GM18502 (cell line): ENCODE measurements around the gene ITGBL1.

ENCODE experiments used
- ATAC-seq: cut with Tn5 transposase; IDR thresholded peaks from one replicate; pipeline ENCODE4 v1.9.1; 2021; ENCODE audit warnings: mild to moderate bottlenecking; ENCODE audit not compliant: unreplicated experiment, poor library complexity

The ITGBL1 gene

GRCh38 chr13:101673360-101674105 lies 221.1 kb downstream of the ITGBL1 start:
- ATAC-seq, result no peak

- ATAC-seq, result no peak
Measured at GRCh38 chr13:101681834-101682233, 229.4 kb downstream of the ITGBL1 start.

GRCh38 chr13:101686003-101686402 lies 233.5 kb downstream of the ITGBL1 start:
- ATAC-seq, result no peak

DNA sequence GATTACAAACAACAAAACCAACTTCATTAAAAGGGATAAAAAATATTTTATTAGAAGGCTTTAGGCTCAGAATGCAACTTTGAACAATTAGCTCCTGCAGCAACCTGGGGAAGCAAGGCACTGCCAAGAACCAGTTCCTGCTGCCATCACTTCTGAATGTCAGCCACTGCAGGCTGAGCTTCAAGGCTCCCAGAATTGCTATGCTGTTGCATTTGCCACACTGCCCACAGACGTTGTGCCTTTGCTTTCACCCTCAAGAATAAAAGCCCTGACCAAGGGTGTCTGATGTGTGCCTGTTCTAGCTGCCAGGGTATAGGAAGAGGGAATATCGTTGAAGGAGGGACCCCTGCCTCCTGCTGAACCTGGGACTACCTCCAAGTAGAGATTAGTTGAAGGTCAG lies 238.4 kb downstream of the ITGBL1 start:
- no peak for ATAC-seq

DNA sequence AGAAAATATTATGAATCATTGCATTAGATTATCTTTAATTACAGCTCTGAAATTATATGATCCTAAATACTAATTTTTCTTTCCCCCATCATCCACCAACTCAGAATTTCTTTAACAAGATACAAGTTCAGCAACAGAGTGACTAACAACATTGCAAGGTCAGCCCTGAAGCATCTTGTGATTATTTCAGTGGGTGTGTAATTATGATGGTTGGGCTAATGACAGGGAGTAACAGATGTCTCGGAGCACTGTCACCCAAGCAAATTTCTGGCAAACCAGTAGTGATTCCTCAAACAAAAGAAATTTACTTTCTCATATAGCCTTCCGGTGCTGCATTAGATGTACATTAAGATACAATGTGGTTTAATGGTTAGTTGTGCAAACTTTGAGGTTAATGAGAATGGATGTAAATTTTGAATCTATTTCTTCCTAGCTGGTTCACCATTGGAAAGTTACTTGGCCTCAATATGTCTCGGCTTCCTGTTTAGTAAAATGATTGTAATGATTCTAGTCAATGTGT lies 238.9 kb downstream of the ITGBL1 start:
- no peak for ATAC-seq

DNA sequence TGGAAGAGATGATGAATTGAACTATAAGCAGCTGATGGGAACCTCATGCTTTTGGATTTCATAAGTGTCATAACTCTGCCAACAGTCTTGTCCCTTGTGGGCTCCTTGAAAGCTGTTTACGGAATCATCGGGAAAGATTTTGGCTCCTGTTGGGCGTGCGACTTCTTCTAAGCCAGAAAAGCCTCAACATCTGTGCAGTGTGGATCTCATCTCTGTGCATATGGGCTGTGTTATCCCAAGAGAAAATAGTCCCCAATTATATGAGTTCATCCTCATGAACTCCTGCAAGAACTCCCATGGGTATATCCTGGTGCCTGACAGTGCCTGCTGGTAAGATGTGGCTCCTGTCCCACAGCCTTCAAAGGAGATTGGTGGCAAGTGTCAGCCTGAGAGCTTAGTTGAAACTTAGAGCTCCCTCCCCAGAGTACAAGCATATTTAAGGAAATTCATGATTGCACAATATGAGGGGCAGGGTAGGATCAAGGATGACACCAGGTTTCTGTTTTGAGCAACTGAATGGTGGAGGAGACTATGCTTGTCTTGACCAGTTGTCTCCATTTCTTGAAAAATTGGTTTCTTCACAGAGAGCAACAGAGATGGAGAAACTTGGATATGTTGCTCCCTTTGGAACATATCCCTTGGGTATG lies 243.5 kb downstream of the ITGBL1 start:
- ATAC-seq, result no peak

DNA sequence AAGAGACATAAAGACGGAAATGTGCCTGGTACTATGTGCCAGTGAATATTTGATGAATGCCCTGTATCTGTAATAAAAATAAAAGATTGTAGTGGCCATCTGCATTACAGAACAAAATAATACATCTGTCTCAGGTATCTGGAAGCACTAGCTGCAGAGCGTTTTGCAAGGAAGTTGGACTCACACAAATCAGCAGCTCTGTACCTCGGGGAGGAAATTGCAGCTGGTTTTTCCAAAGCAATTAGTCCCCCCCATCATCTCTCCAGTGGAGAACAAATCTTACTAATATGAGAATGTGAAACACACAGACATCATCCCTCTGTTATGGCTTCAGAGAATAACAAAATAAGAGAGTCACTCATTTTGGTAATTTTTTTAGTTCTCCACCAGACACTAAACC lies 245.3 kb downstream of the ITGBL1 start:
- no peak for ATAC-seq

DNA sequence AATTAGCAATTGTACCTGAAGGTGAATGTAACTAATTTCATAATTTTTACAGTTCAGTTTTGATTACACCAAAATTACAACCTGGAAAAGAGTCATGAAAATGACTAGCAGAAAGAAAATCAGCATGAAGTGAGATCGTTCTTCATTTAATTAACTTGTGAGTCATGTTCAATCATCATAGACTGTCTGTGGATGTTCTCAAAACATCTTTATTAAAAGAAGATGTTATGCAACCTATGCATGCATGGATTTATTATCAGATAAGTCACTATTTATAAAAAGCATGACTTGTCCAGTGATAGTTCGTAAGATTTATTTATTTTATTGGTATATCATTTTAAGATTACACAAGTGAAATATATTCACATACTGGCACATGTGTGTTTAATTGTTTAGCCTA lies 245.9 kb downstream of the ITGBL1 start:
- ATAC-seq, result no peak

- ATAC-seq, result no peak
Measured at GRCh38 chr13:101700598-101700997, 248.1 kb downstream of the ITGBL1 start.

DNA sequence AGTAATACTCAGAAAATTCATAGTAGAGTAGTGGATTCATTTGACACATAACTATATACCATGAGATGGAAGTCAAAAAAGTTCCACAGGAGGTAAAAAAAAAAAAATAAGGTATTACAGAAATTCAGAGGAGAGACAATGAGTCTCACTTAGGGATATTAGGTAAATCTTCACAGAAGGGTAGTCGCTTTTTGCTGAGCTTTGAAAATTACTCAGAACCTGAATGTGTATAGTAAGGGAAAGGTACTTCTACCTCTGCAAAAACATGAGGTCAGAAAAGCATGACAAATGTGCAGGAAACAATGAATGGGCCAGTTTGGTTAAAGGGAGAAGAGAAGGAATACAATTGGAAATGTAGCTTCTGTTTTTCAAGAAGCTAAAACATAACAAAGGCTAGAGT lies 250.6 kb downstream of the ITGBL1 start:
- no peak for ATAC-seq

DNA sequence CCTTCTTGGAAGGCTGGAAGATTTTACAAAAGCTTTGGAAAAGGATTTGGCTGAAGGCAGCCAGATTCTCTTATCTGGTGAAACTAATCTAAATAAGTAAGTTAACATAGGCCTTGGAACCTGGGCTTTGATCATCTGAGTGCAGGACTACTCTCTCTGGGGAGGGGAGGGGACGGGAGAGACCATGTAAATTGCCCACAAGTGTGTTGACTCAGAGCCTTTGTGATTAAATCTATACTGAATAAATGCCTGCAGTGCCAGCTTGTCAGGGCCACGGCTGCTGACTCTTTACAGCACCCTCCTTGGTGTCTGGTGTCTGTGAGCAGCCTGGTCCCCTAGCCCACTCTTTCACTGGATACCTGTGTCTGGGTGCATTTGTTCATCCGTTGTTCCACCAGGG lies 251.4 kb downstream of the ITGBL1 start:
- ATAC-seq, result no peak

DNA sequence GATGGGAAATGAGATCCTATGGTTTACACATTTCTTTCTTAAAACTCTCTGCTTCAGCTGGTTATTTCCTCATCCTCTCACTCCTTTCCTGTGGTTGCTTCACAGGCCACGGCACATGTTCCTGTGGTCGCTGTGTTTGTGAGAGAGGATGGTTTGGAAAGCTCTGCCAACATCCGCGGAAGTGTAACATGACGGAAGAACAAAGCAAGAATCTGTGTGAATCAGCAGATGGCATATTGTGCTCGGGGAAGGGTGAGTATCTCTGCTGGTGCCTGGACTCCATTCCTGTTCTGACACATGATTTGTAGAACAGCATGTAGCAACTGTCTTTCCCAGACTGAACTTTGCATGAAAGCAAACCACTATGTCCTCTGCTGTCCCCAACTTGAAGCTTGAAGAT lies 254.2 kb downstream of the ITGBL1 start:
- ATAC-seq, result peak; percentile 64

GRCh38 chr13:101707659-101708058 lies 255.2 kb downstream of the ITGBL1 start:
- ATAC-seq, result no peak

DNA sequence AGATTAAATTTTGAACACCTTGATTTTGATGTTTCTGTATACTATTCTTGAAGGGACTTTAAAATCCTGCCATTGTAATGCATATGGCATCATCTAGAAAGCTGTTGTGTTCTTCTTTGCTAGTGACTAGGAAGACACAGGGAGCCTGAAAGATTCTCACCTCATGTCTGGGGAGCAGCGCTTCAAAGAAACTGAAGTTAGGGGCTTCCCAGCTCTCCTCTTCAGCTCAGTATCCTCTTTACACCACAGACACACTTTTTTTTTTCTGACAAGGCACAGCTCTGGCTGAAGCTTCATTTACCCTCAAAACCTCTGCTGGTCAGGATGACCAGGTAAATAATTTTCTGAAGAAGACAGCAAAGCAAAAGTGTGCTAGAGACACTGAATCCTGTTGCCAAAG lies 255.6 kb downstream of the ITGBL1 start:
- ATAC-seq, result no peak

GRCh38 chr13:101709952-101710351 lies 257.5 kb downstream of the ITGBL1 start:
- no peak for ATAC-seq

GRCh38 chr13:101711307-101712025 lies 259.0 kb downstream of the ITGBL1 start:
- ATAC-seq, result no peak

DNA sequence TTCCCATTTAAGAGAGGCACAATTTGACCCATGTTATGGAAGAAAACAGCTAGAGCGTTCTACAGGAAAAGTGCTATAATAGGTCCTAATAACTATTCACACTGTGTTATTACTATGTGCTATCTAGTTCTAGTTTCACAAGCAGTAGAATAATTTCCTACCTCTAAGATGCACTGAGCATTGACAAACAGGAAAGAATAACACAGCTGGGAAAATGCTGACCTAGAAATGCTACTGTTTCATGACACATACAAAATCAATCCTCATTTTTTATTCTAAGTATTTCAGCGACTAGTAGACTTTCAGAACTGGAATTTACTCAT lies 259.5 kb downstream of the ITGBL1 start:
- no peak for ATAC-seq

DNA sequence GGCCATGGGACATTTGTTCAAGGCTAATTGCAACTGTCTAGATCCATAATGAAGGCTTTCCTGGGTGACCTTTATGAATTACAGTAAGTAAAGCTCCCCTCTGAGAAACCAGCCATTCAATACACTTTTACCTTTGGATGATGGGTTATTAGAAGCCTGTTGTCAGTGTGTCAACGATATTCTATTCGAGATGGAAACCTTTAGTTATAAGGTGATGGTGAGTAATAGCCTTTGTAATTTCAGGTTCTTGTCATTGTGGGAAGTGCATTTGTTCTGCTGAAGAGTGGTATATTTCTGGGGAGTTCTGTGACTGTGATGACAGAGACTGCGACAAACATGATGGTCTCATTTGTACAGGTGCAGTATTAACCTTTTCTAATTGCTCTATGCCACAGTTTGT lies 261.7 kb downstream of the ITGBL1 start:
- no peak for ATAC-seq

- no peak for ATAC-seq
Measured at GRCh38 chr13:101717353-101717752, 264.9 kb downstream of the ITGBL1 start.

- no peak for ATAC-seq
Measured at GRCh38 chr13:101718496-101718895, 266.0 kb downstream of the ITGBL1 start.

GRCh38 chr13:101726681-101727080 lies 274.2 kb downstream of the ITGBL1 start:
- ATAC-seq, result peak; percentile 37
